ENCODE measurements around the gene GFRA1. TPM values are rescaled to one million over a fixed set of nuclear protein-coding genes. Genes with fewer than 3 reads are reported as not detected.

The GFRA1 gene
- total RNA-seq, 2 donors from 2014 or later, result 1.6 to 3.1 TPM

DNA sequence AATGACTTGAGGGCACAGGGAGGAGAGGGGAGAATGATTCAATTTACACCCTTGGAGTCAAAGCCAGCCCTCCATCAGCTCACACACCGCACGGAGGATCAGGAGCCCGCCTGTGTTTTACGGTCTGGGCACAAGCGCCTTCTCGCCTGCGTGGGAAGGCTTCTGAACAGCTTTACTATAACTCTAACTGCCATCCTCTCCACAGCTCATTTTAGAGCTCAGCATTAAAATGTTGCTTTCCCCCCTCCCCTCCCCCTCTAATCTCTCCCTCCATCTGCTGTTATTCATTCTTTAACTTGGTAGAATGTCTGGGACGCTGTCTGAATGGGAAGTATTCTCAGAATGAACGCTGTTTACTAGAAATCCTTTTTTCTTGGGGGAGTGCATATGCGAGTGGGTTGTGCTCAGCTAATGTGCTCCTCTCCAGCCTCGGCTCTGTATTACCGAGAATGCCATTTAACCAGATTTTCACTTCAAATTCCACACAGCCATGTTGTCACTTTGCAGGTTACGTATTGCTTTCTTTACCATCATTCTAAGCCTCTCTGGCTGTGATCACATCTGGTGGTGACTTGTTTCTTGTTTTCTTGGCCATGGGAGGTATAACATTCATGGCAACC is 140.1 kb downstream of the GFRA1 start:
- Histone ChIP-seq H3K9ac (ENCODE audit: extremely low read depth, low read length, poor library complexity, severe bottlenecking) (no peak overlapping the region), H3K27ac (ENCODE audit: low read depth, low read length) (no peak overlapping the region), H3K27me3 (ENCODE audit: control insufficient read depth, insufficient read depth, low read length, poor library complexity, severe bottlenecking) (no peaks in the 10 kb centered on the region), H3K4me3 (ENCODE audit: low read length) (no peak overlapping the region), H3K36me3 (ENCODE audit: control insufficient read depth, insufficient read depth, low read length) (no peaks in the 10 kb centered on the region), H3K4me1 (ENCODE audit: control insufficient read depth, insufficient read depth, low read length) (peaks cover 3% of the 10 kb centered on the region), H3K9me3 (ENCODE audit: control insufficient read depth, low read length) (no peaks in the 10 kb centered on the region)
- Mint-ChIP-seq H3K4me3 (no peak overlapping the region), H3K9me3 (no peaks in the 10 kb centered on the region), H3K4me1 (peaks cover 7% of the 10 kb centered on the region), H3K27ac (no peak overlapping the region), H3K27me3 (ENCODE audit: insufficient read depth) (no peaks in the 10 kb centered on the region), H3K36me3 (ENCODE audit: low read depth) (no peaks in the 10 kb centered on the region)
- 91 to 92% methylated on average over 8 to 13 of the region's 13 CpGs for WGBS, 2 experiments (ENCODE audit: insufficient coverage in 1 of 2, insufficient read length in 1 of 2)
- DNase-seq, result peak; percentile 16
- no peak for TF ChIP-seq CTCF (conservative IDR thresholded peaks at IDR 0.05)

GRCh38 chr10:116130006-116130405 is 143.0 kb downstream of the GFRA1 start:
- Histone ChIP-seq H3K9ac (ENCODE audit: extremely low read depth, low read length, poor library complexity, severe bottlenecking) (no peak overlapping the region), H3K4me3 (ENCODE audit: low read length) (no peak overlapping the region), H3K27ac (ENCODE audit: low read depth, low read length) (no peak overlapping the region), H3K9me3 (ENCODE audit: control insufficient read depth, low read length) (no peaks in the 10 kb centered on the region), H3K36me3 (ENCODE audit: control insufficient read depth, insufficient read depth, low read length) (no peaks in the 10 kb centered on the region), H3K27me3 (ENCODE audit: control insufficient read depth, insufficient read depth, low read length, poor library complexity, severe bottlenecking) (no peaks in the 10 kb centered on the region), H3K4me1 (ENCODE audit: control insufficient read depth, insufficient read depth, low read length) (no peaks in the 10 kb centered on the region)
- no peak overlapping the region for H3K27ac Mint-ChIP-seq
- no peak overlapping the region for H3K4me3 Mint-ChIP-seq
- DNase-seq, result no peak
- H3K36me3 Mint-ChIP-seq (ENCODE audit: low read depth), result no peaks in the 10 kb centered on the region
- TF ChIP-seq CTCF (conservative IDR thresholded peaks at IDR 0.05), result no peak
- no peaks in the 10 kb centered on the region for H3K9me3 Mint-ChIP-seq
- no peaks in the 10 kb centered on the region for H3K27me3 Mint-ChIP-seq (ENCODE audit: insufficient read depth)
- no peaks in the 10 kb centered on the region for H3K4me1 Mint-ChIP-seq
- WGBS, 2 experiments (ENCODE audit: insufficient coverage in 1 of 2, insufficient read length in 1 of 2), result no CpG with 5 or more reads among the region's 1 CpG

- Histone ChIP-seq H3K9ac (ENCODE audit: extremely low read depth, low read length, poor library complexity, severe bottlenecking) (no peak overlapping the region), H3K27ac (ENCODE audit: low read depth, low read length) (no peak overlapping the region), H3K4me3 (ENCODE audit: low read length) (no peak overlapping the region), H3K9me3 (ENCODE audit: control insufficient read depth, low read length) (no peaks in the 10 kb centered on the region), H3K4me1 (ENCODE audit: control insufficient read depth, insufficient read depth, low read length) (no peaks in the 10 kb centered on the region), H3K27me3 (ENCODE audit: control insufficient read depth, insufficient read depth, low read length, poor library complexity, severe bottlenecking) (no peaks in the 10 kb centered on the region), H3K36me3 (ENCODE audit: control insufficient read depth, insufficient read depth, low read length) (no peaks in the 10 kb centered on the region)
- no peak overlapping the region for H3K27ac Mint-ChIP-seq
- H3K4me1 Mint-ChIP-seq, result no peaks in the 10 kb centered on the region
- WGBS, 2 experiments (ENCODE audit: insufficient coverage in 1 of 2, insufficient read length in 1 of 2), result 89 to 91% methylated on average over 8 to 10 of the region's 10 CpGs
- H3K36me3 Mint-ChIP-seq (ENCODE audit: low read depth), result no peaks in the 10 kb centered on the region
- H3K27me3 Mint-ChIP-seq (ENCODE audit: insufficient read depth), result peaks cover 15% of the 10 kb centered on the region
- no peak for DNase-seq
- no peaks in the 10 kb centered on the region for H3K9me3 Mint-ChIP-seq
- no peak overlapping the region for H3K4me3 Mint-ChIP-seq
- TF ChIP-seq CTCF (conservative IDR thresholded peaks at IDR 0.05), result no peak
Observed at GRCh38 chr10:116126954-116127695, 145.9 kb downstream of the GFRA1 start.
